CD4-positive, alpha-beta memory T cell (primary cell): ENCODE data around the gene UNC119B. TPM values are rescaled to one million over a fixed set of nuclear protein-coding genes. Genes with fewer than 3 reads are reported as not detected.

Experiments
- CTCF ChIA-PET: fragments of 350-600 bp; sonication (Branson Sonifier 250); formaldehyde crosslinking; loops from one replicate; lab custom pipeline; 2021; ENCODE audit warnings: inconsistent platforms; ENCODE audit not compliant: partially characterized antibody; lab: Charles Lee
- POLR2A ChIA-PET: fragments of 350-600 bp; sonication (Branson Sonifier 250); formaldehyde crosslinking; loops from one replicate; lab custom pipeline; 2021; ENCODE audit not compliant: partially characterized antibody; lab: Charles Lee
- DNase-seq, 5 donors: peaks; one replicate each; pipeline versions ENCODE4 v3.0.0 to v3.0.0-alpha.2; 2020 to 2022; ENCODE audit warnings: mixed read lengths in 1 of 5
- H3K27ac ChIP-seq: one replicate; pipeline ENCODE4 v1.7.0; 2013; ENCODE audit warnings: low read depth, low read length
- H3K27me3 ChIP-seq: 2 replicates; pipeline ENCODE4 v1.7.0; 2013; ENCODE audit warnings: mild to moderate bottlenecking, low read length, moderate library complexity; ENCODE audit not compliant: insufficient read depth
- H3K36me3 ChIP-seq: 2 replicates; pipeline ENCODE4 v1.7.0; 2013; ENCODE audit warnings: mild to moderate bottlenecking, low read length, moderate library complexity; ENCODE audit not compliant: insufficient read depth
- H3K4me1 ChIP-seq: 2 replicates; pipeline ENCODE4 v1.7.0; 2013; ENCODE audit warnings: mild to moderate bottlenecking, low read length, moderate library complexity; ENCODE audit not compliant: insufficient read depth
- H3K4me3 ChIP-seq, 2 donors: one replicate each; pipeline ENCODE4 v1.7.0; 2013; ENCODE audit warnings: low read length in 2 of 2, mild to moderate bottlenecking in 1 of 2
- H3K9me3 ChIP-seq, 2 donors: one replicate each; pipeline ENCODE4 v1.7.0; 2013; ENCODE audit warnings: low read length in 2 of 2, control low read depth in 1 of 2; ENCODE audit not compliant: control insufficient read depth in 1 of 2
- H3K27ac Mint-ChIP-seq, 7 donors: one replicate each; pipeline ENCODE4 v1.8.0; 2020 to 2021; ENCODE audit warnings: mixed read lengths in 7 of 7, mild to moderate bottlenecking in 6 of 7, inconsistent platforms in 3 of 7, moderate library complexity in 3 of 7
- H3K27me3 Mint-ChIP-seq, 2 donors: one replicate each; pipeline ENCODE4 v1.8.0; 2020 to 2021; ENCODE audit warnings: mixed read lengths in 2 of 2
- H3K36me3 Mint-ChIP-seq, 2 donors: one replicate each; pipeline ENCODE4 v1.8.0; 2020 to 2021; ENCODE audit warnings: mixed read lengths in 2 of 2, inconsistent platforms in 1 of 2, mild to moderate bottlenecking in 1 of 2
- H3K4me1 Mint-ChIP-seq, 4 donors: one replicate each; pipeline ENCODE4 v1.8.0; 2020 to 2021; ENCODE audit warnings: mixed read lengths in 4 of 4, mild to moderate bottlenecking in 1 of 4
- H3K4me3 Mint-ChIP-seq, 8 donors: one replicate each; pipeline ENCODE4 v1.8.0; 2020 to 2021; ENCODE audit warnings: mixed read lengths in 8 of 8, mild to moderate bottlenecking in 7 of 8, moderate library complexity in 6 of 8, inconsistent platforms in 3 of 8
- H3K9me3 Mint-ChIP-seq, 8 donors: one replicate each; pipeline ENCODE4 v1.8.0; 2020 to 2021; ENCODE audit warnings: mixed read lengths in 8 of 8, mild to moderate bottlenecking in 5 of 8, inconsistent platforms in 3 of 8, moderate library complexity in 1 of 8
- intact Hi-C: fragments of 100-400 bp; cut with micrococcal nuclease; formaldehyde crosslinking; loops from one replicate; pipeline ENCODE4 v1.15.1; 2023
- polyA plus RNA-seq, 2 donors: library from polyadenylated mRNA; unstranded; fragments of 300-500 nt; fragmentation: Illumina TruSeq; gene quantifications; one replicate each; pipeline ENCODE4 v1.2.3, GENCODE V29; 2021
- total RNA-seq, 2 experiments: library from RNA; stranded (reverse); gene quantifications; one replicate each; pipeline ENCODE4 v1.2.3, GENCODE V29; 2021

Gene UNC119B
- total and polyA plus RNA-seq, 4 experiments from 2014 or later: 6.9 to 29.1 (median 18.5) TPM

DNA sequence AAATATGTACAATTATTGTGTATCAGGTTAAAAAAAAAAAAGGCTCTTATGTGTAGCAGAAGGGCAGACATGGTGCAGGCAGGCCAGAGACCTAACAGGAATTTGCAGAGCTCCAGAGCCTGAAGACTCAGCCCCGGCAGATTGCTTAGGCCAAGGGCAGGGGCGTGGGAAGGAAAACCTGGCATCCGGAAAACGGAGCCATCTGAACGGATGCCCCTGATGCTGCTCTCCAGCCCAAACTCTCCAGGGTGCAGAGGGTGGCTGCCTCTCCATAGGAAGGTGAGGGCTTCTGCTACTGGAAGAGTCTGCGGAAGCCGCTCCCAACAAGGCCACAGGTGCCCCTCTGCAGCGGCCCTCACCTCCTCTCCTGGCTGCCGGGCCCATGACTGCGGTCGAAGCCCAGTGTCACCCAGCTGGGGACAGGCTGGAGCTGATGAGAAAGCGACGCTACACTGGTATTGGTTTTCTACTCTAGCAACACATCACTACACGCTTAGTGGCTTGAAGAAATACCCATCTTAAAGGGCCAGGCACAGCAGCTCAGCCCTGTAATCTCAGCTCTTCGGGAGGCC lies 34.8 kb downstream of the UNC119B start:
- H3K4me3 ChIP-seq: no peak overlapping the region
- POLR2A ChIA-PET: no interaction called here
- H3K4me1 ChIP-seq: no peaks in the 10 kb centered on the region
- Mint-ChIP-seq H3K27me3 (no peaks in the 10 kb centered on the region), H3K9me3 (no peaks in the 10 kb centered on the region), H3K4me1 (peaks cover 0 to 6% (median under 1%) of the 10 kb centered on the region in 4 donors), H3K36me3 (no peaks in the 10 kb centered on the region), H3K27ac (no peak overlapping the region), H3K4me3 (no peak overlapping the region)
- no peaks in the 10 kb centered on the region for H3K9me3 ChIP-seq
- CTCF ChIA-PET: no interaction called here
- H3K27ac ChIP-seq: no peak overlapping the region
- intact Hi-C loops: no loop called here
- DNase-seq: no peak
- no peaks in the 10 kb centered on the region for H3K27me3 ChIP-seq
- H3K36me3 ChIP-seq: no peaks in the 10 kb centered on the region

DNA sequence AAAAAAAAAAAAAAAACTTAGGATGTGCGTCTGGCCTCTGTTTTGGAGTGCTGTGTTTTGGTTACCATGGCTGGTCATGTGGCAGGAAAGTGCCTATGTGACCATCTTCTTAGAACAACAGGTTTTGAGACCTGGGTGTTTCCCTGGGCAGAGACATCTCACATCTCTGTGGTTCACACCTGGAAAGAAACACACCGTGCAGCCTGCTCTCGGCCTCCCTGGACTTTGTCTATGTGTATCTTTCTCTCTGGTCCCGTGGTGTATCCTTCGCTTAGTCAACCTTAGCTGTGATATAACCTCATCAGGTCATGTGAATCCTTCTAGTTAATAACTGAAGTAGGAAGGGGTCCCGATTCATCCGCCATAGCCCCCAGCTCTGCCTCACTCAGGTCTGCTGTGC lies 38.0 kb downstream of the UNC119B start:
- H3K27me3 Mint-ChIP-seq: no peaks in the 10 kb centered on the region
- peak in 2 of 5 donors; percentile 6 to 11 for DNase-seq
- intact Hi-C loops: no loop called here

DNA sequence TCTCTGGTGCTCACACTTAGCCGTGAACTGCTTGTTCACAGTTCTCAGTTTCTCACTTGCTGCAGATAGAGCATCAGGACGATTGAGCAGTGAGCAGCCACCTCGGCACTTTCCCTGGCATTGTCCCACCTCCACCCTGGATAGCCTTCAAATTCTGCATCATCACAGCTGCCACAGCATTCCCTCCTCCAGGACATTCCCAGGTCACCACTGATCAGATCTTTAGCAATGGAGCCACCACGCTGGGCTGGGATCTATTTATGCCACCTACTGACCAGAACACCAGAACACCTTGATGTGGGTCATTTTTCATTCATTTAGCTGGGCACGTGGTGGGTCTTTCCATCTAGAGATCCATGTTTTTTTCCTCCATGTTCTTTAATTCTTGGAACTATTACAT lies 39.0 kb downstream of the UNC119B start:
- ChIA-PET CTCF (no interaction called here), POLR2A (no interaction called here)
- no peak for DNase-seq
- Mint-ChIP-seq H3K4me3 (no peak overlapping the region), H3K27me3 (no peaks in the 10 kb centered on the region), H3K36me3 (peaks cover 2 to 3% of the 10 kb centered on the region in 2 donors), H3K27ac (peak overlapping the region in 1 of 7 donors; percentile 68), H3K9me3 (peaks cover 0 to 4% (median 2%) of the 10 kb centered on the region in 8 donors), H3K4me1 (peaks cover 0 to 6% (median under 1%) of the 10 kb centered on the region in 4 donors)
- H3K4me1 ChIP-seq: no peaks in the 10 kb centered on the region
- no peaks in the 10 kb centered on the region for H3K9me3 ChIP-seq
- no peaks in the 10 kb centered on the region for H3K36me3 ChIP-seq
- no peak overlapping the region for H3K4me3 ChIP-seq
- intact Hi-C loops: no loop called here
- no peak overlapping the region for H3K27ac ChIP-seq
- H3K27me3 ChIP-seq: no peaks in the 10 kb centered on the region

More for the DNA sequence above, 38.0 kb downstream of the UNC119B start:
- Mint-ChIP-seq H3K27ac (peak overlapping the region in 3 of 7 donors; percentile 3 to 57 (median 13)), H3K4me3 (no peak overlapping the region), H3K4me1 (peaks cover 0 to 6% (median under 1%) of the 10 kb centered on the region in 4 donors), H3K9me3 (no peaks in the 10 kb centered on the region), H3K36me3 (peaks cover 0 to 2% of the 10 kb centered on the region in 2 donors)
- H3K36me3 ChIP-seq: no peaks in the 10 kb centered on the region
- CTCF ChIA-PET: interaction anchor here (0.7 kb wide), 1 partner anchor 88 kb away, joined by 3 read pairs; no protein-coding TSS in a partner anchor
- no peaks in the 10 kb centered on the region for H3K9me3 ChIP-seq
- H3K27ac ChIP-seq: no peak overlapping the region
- H3K27me3 ChIP-seq: no peaks in the 10 kb centered on the region
- POLR2A ChIA-PET: no interaction called here
- H3K4me3 ChIP-seq: no peak overlapping the region
- H3K4me1 ChIP-seq: no peaks in the 10 kb centered on the region

GRCh38 chr12:120750806-120751205 lies 40.5 kb downstream of the UNC119B start:
- Histone ChIP-seq H3K27ac (no peak overlapping the region), H3K4me3 (no peak overlapping the region), H3K36me3 (no peaks in the 10 kb centered on the region), H3K9me3 (no peaks in the 10 kb centered on the region), H3K4me1 (no peaks in the 10 kb centered on the region), H3K27me3 (no peaks in the 10 kb centered on the region)
- peaks cover 0 to 18% (median 15%) of the 10 kb centered on the region in 8 donors for H3K9me3 Mint-ChIP-seq
- H3K4me3 Mint-ChIP-seq: no peak overlapping the region
- no peak for DNase-seq
- H3K4me1 Mint-ChIP-seq: peaks cover 0 to 6% (median under 1%) of the 10 kb centered on the region in 4 donors
- peaks cover 2 to 3% of the 10 kb centered on the region in 2 donors for H3K27me3 Mint-ChIP-seq
- H3K36me3 Mint-ChIP-seq: peaks cover 2 to 3% of the 10 kb centered on the region in 2 donors
- no peak overlapping the region for H3K27ac Mint-ChIP-seq
- intact Hi-C loops: no loop called here
- ChIA-PET CTCF (interaction anchor here (1.2 kb wide), 1 partner anchor 221 kb away, joined by 6 read pairs; no protein-coding TSS in a partner anchor), POLR2A (no interaction called here)

DNA sequence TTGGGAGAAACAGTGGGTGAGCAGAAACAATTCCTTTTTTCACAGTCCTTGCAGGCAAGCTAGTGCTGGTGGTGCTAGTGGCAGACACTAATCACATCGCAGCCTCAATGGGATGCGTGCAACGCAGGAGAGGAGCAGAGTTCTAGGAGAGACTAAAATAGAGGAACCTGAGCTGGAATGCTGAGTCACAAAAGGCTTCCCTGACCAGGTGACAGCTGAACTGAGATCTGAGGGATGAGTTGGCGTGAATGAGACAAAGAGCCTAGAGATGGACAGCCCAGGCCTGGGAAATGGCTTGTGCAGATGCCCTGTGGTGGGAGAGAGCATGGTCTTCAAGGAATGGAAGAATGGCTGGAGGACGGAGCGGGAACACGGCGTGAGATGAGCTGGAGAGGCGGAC lies 41.1 kb downstream of the UNC119B start:
- no peak overlapping the region for H3K27ac ChIP-seq
- intact Hi-C loops: no loop called here
- Mint-ChIP-seq H3K36me3 (peaks cover 2 to 3% of the 10 kb centered on the region in 2 donors), H3K4me1 (peaks cover 0 to 6% (median under 1%) of the 10 kb centered on the region in 4 donors), H3K9me3 (peaks cover 0 to 18% (median 15%) of the 10 kb centered on the region in 8 donors), H3K27ac (no peak overlapping the region), H3K4me3 (no peak overlapping the region), H3K27me3 (peaks cover 2 to 3% of the 10 kb centered on the region in 2 donors)
- H3K36me3 ChIP-seq: no peaks in the 10 kb centered on the region
- no peaks in the 10 kb centered on the region for H3K27me3 ChIP-seq
- POLR2A ChIA-PET: no interaction called here
- no peak overlapping the region for H3K4me3 ChIP-seq
- H3K9me3 ChIP-seq: no peaks in the 10 kb centered on the region
- no peaks in the 10 kb centered on the region for H3K4me1 ChIP-seq
- CTCF ChIA-PET: interaction anchor here (1.2 kb wide), 1 partner anchor 221 kb away, joined by 6 read pairs; no protein-coding TSS in a partner anchor
- DNase-seq: no peak

DNA sequence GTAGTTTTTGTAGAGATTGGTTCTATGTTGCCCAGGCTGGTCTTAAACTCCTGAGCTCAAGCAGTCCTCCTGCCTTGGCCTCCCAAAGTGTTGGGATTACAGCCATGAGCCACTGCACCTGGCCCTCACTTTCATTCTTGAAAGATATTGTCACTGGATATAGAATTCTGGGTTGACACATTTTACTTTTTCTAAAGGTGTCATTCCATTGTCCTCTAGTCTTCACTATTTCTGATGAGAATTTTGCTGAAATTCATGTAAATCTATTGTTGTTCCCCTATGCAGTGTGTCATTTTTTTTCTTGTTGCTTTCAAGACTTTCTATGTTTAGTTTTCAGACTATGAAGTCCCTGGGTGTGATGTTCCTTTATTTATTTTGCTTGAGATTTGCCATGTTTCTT lies 44.5 kb downstream of the UNC119B start:
- ChIA-PET POLR2A (no interaction called here), CTCF (no interaction called here)
- Histone ChIP-seq H3K4me1 (peaks cover 3% of the 10 kb centered on the region), H3K27me3 (no peaks in the 10 kb centered on the region), H3K36me3 (no peaks in the 10 kb centered on the region), H3K4me3 (no peak overlapping the region), H3K9me3 (no peaks in the 10 kb centered on the region), H3K27ac (no peak overlapping the region)
- Mint-ChIP-seq H3K36me3 (peaks cover 3 to 5% of the 10 kb centered on the region in 2 donors), H3K4me1 (peaks cover 0 to 2% (median under 1%) of the 10 kb centered on the region in 4 donors), H3K4me3 (no peak overlapping the region), H3K27me3 (peaks cover 2 to 3% of the 10 kb centered on the region in 2 donors), H3K27ac (no peak overlapping the region), H3K9me3 (peaks cover 0 to 18% (median 15%) of the 10 kb centered on the region in 8 donors)
- no peak for DNase-seq
- intact Hi-C loops: no loop called here

DNA sequence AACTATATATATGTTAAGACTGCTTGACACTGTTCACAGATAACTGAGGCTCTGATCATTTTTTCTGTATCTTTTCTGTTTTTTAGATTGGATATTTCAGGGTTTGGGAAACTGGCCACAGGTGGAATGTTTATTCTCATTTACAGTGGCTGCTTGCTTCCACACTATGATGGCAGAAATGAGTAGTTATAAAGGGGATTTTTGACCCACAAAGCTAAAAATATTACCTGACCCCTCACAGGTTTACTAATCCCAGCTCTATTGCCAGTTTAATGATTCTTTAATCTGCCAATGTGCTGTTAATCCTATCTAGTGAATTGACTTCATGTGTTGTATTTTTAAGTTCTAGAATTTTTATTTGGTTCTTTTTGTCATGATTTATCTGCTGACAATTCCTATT lies 45.0 kb downstream of the UNC119B start:
- H3K4me1 Mint-ChIP-seq: peaks cover 3 to 6% (median 5%) of the 10 kb centered on the region in 4 donors
- H3K27me3 Mint-ChIP-seq: peaks cover 2 to 3% of the 10 kb centered on the region in 2 donors
- peaks cover 5 to 6% of the 10 kb centered on the region in 2 donors for H3K36me3 Mint-ChIP-seq
- H3K27ac Mint-ChIP-seq: no peak overlapping the region
- Histone ChIP-seq H3K27me3 (no peaks in the 10 kb centered on the region), H3K27ac (no peak overlapping the region), H3K4me3 (no peak overlapping the region), H3K36me3 (no peaks in the 10 kb centered on the region), H3K4me1 (peaks cover 8% of the 10 kb centered on the region), H3K9me3 (no peaks in the 10 kb centered on the region)
- ChIA-PET POLR2A (no interaction called here), CTCF (no interaction called here)
- intact Hi-C loops: no loop called here
- peaks cover 0 to 18% (median 15%) of the 10 kb centered on the region in 8 donors for H3K9me3 Mint-ChIP-seq
- DNase-seq: no peak
- H3K4me3 Mint-ChIP-seq: no peak overlapping the region
